GM12875 (cell line): ENCODE measurements around the gene HNRNPU.

Experiments
- H3K4me3 ChIP-seq: one replicate; pipeline ENCODE4 v1.5.1; 2011; ENCODE audit warnings: low read depth, low read length, control low read depth
- TF ChIP-seq, protein P1 (sequence below): IDR thresholded peaks from 2 replicates; pipeline ENCODE4 v1.5.1; 2011; ENCODE audit warnings: low read depth, mild to moderate bottlenecking, control low read depth, inconsistent platforms, low read length, moderate library complexity, borderline replicate concordance; ENCODE audit not compliant: insufficient read depth

The HNRNPU gene

DNA sequence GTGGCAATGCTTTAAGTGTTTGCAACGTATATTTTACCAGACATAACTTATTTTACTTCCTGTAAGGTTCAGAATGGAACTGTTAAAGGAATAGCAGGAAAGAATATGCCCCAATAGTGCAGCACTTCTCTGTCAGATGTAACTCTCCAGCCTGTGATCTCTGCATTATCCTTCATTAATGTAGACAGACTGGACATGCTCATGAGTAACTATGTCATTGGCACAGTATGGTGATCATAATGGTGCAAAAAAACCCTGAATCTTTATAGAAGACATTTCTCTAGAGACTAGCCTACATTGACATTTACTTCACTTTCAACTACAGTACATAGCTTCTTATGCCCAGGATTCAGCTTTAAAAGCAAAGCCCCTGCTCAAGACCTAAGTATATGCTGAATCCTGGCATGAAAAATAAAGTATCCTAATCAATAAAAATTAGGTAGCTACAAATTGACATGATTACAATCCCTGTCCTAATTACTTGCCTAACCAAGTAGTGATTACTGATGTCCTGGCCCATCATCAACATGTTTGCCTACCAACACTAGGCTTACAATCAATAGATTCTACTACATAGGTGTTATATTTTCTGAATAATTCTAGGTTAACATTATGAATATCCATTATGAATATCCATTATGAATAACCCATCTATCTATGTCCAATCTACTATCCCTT is 15.0 kb downstream of the HNRNPU start:
- TF ChIP-seq, protein P1, sequence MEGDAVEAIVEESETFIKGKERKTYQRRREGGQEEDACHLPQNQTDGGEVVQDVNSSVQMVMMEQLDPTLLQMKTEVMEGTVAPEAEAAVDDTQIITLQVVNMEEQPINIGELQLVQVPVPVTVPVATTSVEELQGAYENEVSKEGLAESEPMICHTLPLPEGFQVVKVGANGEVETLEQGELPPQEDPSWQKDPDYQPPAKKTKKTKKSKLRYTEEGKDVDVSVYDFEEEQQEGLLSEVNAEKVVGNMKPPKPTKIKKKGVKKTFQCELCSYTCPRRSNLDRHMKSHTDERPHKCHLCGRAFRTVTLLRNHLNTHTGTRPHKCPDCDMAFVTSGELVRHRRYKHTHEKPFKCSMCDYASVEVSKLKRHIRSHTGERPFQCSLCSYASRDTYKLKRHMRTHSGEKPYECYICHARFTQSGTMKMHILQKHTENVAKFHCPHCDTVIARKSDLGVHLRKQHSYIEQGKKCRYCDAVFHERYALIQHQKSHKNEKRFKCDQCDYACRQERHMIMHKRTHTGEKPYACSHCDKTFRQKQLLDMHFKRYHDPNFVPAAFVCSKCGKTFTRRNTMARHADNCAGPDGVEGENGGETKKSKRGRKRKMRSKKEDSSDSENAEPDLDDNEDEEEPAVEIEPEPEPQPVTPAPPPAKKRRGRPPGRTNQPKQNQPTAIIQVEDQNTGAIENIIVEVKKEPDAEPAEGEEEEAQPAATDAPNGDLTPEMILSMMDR, result no peak
- no peak overlapping the region for H3K4me3 ChIP-seq

DNA sequence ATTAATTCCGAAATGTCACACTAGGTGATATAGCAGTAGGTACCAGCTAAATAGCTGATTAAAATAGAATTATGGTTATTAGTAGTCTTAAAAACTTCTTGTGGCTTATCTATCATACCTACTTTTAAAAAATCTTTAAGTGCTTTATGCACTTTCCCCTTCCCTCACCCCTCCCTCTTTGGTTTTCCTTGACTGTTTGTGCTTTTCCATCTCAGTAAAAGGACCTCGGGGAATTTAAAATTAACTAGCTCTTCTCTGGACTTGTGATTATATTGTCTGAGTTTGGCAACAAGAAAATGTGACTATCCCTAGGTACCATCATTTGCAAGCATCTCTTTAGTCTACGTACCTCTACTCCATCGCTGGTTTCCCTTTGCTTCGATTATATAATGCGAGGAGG is 17.7 kb downstream of the HNRNPU start:
- H3K4me3 ChIP-seq, result no peak overlapping the region
- TF ChIP-seq, protein P1, result no peak

DNA sequence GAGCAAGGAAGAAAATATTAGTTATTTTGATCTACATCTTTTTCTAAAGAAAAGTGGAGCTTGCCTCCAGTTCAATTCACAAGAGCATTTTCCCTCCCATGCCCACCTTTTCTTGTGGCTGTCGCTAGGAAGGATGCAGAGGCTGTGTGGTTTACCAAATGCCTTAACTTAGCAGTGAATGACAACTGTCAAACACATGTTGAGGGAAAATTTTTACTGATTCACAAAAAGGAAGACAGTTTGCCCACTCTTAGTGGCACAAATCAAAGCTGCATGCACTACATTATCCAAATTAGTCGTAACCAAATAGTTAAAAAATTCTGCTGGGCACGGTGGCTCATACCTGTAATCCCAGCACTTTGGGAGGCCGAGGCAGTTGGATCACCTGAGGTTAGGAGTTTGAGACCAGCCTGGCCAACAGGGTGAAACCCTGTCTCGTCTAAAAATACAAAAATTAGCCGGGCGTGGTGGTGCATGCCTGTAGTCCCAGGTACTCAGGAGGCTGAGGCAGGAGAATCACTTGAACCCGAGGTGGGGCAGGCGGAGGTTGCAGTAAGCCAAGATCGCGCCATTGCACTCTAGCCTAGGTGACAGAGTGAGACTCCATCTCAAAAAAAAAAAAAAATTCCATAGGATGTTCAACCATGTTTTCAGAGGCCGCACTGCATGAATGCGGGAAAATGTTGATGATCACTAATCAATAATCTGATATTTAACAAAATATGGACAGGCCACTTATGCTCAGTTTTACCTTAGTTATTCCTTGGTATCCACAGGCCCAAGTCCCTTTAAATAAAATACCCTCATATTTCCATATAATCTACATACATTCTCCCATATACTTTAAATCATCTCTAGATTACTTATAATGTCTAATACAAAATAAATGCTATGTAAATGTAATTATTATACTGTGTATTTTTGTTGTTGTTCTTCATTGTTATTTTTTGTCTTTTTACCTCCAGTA is 19.9 kb downstream of the HNRNPU start:
- TF ChIP-seq, protein P1, result no peak
- H3K4me3 ChIP-seq, result no peak overlapping the region

DNA sequence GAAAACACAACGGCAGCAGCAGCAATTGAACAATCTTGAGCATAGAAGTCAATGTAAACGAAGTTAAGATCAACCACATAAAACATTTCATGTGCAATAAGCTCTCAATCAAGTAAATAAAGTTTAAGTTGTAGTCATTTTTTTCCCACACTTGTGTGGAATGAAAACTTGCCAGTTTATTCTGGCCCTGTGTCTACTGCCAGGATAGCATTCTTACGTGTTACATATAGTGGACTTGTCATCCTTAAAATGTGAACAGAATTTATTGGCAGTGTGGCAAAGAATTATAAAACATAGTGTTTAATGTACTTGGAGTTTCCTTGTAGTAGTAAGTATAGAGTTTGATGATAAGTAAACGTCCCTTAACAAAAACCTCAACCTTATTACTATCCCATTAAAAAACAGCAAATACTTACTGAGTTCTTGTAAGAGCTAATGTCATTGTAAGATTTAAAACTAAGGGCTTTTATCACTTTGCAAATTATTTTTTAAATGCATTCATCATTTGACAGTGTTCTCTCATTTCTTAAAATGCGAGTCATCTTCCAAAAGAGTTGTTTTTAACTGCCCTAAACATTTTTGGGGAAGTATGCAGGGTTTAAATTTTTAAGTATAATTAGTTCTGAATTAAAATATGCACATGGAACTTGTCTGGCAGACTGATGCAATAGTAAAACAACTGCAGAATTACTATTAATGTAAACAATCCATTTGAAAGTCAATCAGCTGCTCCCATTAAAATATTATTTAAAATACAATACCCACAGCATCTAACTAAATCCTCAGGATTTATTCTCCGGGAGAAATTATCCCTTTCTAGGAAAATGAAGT is 21.0 kb downstream of the HNRNPU start:
- no peak overlapping the region for H3K4me3 ChIP-seq
- TF ChIP-seq, protein P1, result no peak

DNA sequence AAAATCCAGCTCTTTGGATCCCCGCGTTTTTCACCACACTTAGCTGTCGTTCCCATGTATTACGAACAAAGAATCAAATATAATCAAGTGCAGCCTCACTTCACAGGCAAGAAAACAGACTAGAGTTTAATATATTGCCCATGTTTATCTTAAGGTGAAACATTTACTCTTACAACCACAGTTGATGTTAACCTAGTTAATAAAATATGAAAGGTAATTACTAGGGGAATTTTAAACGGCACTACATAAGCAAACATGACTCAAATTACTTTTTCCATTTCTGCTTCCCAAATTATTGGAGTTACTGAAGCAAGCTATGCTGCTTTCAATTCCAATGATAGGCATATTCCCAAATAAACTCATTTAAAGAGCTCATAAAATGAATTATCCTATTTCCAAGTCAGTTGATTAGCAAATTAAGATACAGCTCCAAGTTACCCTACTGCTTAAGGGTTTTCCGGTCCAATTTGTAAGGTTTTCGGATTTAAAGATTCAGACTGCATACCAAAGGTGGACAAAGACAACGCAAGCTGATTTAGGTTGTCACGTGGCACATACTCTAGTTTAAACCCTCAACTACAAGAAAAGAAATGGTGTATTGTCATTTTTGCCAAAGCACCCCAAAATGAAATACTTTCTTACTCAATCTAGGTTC is 22.9 kb downstream of the HNRNPU start:
- TF ChIP-seq, protein P1, result no peak

DNA sequence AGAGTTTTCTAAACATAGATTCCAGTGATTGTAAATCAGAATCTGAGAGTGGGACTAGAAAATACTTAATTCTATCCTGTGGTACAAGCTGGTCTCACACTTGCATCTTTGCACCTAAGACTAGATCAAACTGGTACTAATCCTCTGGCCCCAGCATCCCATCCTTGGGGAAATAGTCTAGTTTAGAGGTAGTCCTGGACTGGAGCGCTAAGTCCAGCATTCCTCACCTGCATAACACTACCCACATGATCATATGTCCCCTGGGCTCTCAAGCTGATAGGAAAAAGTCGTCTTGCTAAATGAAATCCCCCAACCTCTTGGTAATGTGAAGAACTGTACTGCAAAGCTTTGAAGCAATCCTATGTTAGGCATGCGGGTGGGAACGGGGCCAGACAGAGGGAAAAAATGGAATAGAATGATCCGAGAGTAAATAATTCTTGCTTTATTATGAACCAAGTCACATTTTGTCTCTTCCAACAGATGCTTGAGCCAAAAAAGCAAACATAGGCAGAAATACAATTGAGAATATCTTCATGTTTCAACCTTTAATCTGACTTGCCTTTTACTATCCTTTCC is 24.0 kb downstream of the HNRNPU start:
- no peak overlapping the region for H3K4me3 ChIP-seq
- TF ChIP-seq, protein P1, result no peak

More for the DNA sequence above, 22.9 kb downstream of the HNRNPU start:
- H3K4me3 ChIP-seq, result no peak overlapping the region
